Left lung (tissue), 8 donors: ENCODE measurements around the gene KCNE1. TPM values are rescaled to one million over a fixed set of nuclear protein-coding genes. Genes with fewer than 3 reads are reported as not detected.

Experiments used
- polyA plus RNA-seq, 6 donors: library from polyadenylated mRNA; unstranded; fragments of 120-200 nt; gene quantifications; one replicate each; pipeline ENCODE4 v1.2.1, GENCODE V29; 2013; ENCODE audit not compliant: insufficient read length in 6 of 6
- total RNA-seq, 2 donors: library from RNA; stranded (reverse); fragmentation: NEBNext Ultra II Directional; extraction: Animal tissue kit (Norgen Biotek cat#: 25700); gene quantifications; one replicate each; pipeline ENCODE4 v1.2.1, GENCODE V29; 2021
- donor health status: DM: no; HTN: yes; CAD: no.
- donor health status: DM: no; HTN: no; CAD: no.

Gene KCNE1
- total and polyA plus RNA-seq, 8 donors, result 0.19 to 21.2 (median 2.2) TPM

Other genes starting within 250 kb of the KCNE1 start
- gene KCNE2, start 148.2 kb downstream of the KCNE1 start, total RNA-seq, result not detected
- under 1 TPM; 0.64 to 0.96 (median 0.78) TPM for gene KCNE2, start 148.2 kb downstream of the KCNE1 start, polyA plus RNA-seq
- gene SMIM11, start 136.7 kb downstream of the KCNE1 start, total RNA-seq, result 1 to 10 TPM; 3.1 to 5.7 TPM
- 10 to 100 TPM in 3 of 6 donors, 1 to 10 TPM in 3; 3.9 to 18.0 (median 12.0) TPM for gene SMIM11, start 136.7 kb downstream of the KCNE1 start, polyA plus RNA-seq
- gene SMIM34, start 88.3 kb downstream of the KCNE1 start, total RNA-seq, result under 1 TPM in 1 of 2 donors, not detected in 1; 0.81 TPM
- under 1 TPM; 0.26 to 0.95 (median 0.68) TPM for gene SMIM34, start 88.3 kb downstream of the KCNE1 start, polyA plus RNA-seq
- 10 to 100 TPM; 29.8 to 62.6 TPM for gene RCAN1, start 102.9 kb upstream of the KCNE1 start, total RNA-seq
- gene RCAN1, start 102.9 kb upstream of the KCNE1 start, polyA plus RNA-seq, result 10 to 100 TPM; 16.9 to 22.1 (median 19.4) TPM
- gene CLIC6, start 156.8 kb upstream of the KCNE1 start, total RNA-seq, result 10 to 100 TPM; 21.0 to 21.2 TPM
- 10 to 100 TPM; 36.5 to 56.7 (median 44.0) TPM for gene CLIC6, start 156.8 kb upstream of the KCNE1 start, polyA plus RNA-seq